ENCODE data around the gene PLCB2. TPM values are rescaled to one million over a fixed set of nuclear protein-coding genes. Genes with fewer than 3 reads are reported as not detected.

PLCB2 gene
- total and polyA plus RNA-seq, 9 of the 15 experiments (the other 6 are each of a cell fraction or from before 2014, with no cell fraction given): 0.37 to 12.3 (median 8.0) TPM

DNA sequence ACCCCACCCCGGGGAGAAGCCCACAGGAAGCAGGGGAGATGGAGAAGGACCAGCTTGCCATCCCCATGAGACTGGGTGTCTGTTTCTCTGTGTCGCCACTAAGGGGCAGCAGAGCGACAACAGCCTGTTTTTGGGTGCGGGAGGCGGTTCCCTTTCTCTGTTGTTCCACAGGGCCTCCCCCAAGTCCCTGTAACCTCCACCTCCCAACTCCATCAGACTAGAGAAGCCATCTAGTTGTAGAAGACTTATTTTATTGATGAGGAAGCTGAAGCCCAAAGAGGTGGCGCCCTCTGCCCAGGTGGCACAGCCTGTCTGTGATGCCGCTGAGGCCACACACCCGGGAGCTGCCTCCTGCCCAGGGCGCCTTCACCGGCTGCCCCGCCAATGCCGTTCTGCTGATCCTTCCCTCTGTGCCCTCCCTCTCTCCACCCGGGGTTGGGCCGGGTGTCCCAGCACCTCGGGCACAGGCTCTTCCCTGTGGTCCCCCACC is 36.9 kb upstream of the PLCB2 start:
- Histone ChIP-seq H3K9me3 (replicated peaks; ENCODE audit: control insufficient read depth, insufficient read depth, low read depth, low read length) (no peaks in the 10 kb centered on the region), H3K36me3 (ENCODE audit: control insufficient read depth, insufficient read depth, low read length) (no peaks in the 10 kb centered on the region), H3K4me1 (replicated peaks in 1 of 2; ENCODE audit: control insufficient read depth in 2 of 2, insufficient read depth in 2 of 2, low read length in 2 of 2) (peaks cover 7 to 24% of the 10 kb centered on the region in 2 experiments; a peak in 4 of 5 replicates), H3K9ac (ENCODE audit: insufficient read depth in 1 of 2, low read depth in 2 of 2, low read length in 2 of 2) (no peak overlapping the region), H3K27me3 (ENCODE audit: control insufficient read depth in 2 of 2, insufficient read depth in 2 of 2, low read length in 2 of 2) (no peaks in the 10 kb centered on the region), H3K9me1 (ENCODE audit: control insufficient read depth, insufficient read depth, low read length) (no peaks in the 10 kb centered on the region), H3K4me3 (no peak overlapping the region), H2AFZ (ENCODE audit: low read depth, low read length) (peak overlapping the region; percentile 35; the same call in 1 of the 2 replicates), H3K4me2 (ENCODE audit: insufficient read depth, low read length) (no peak overlapping the region), H3K79me2 (ENCODE audit: control insufficient read depth, insufficient read depth, low read length) (no peaks in the 10 kb centered on the region), H4K20me1 (replicated peaks; ENCODE audit: control insufficient read depth, insufficient read depth, low read length) (no peaks in the 10 kb centered on the region), H3K27ac (ENCODE audit: extremely low read depth, low read depth, low read length) (no peak overlapping the region)
- FAIRE-seq: peak; percentile 86
- peak; percentile 78 to 81 (median 78) for DNase-seq (ENCODE audit: extremely low read depth in 1 of 4, low spot score in 3 of 4)
- intact Hi-C loops (cut with micrococcal nuclease): loop anchor here (1.0 kb wide), 1 partner anchor 78 kb away; no protein-coding TSS in a partner anchor
- in situ Hi-C loops (cut with MboI): loop anchor here (5.0 to 10.0 kb wide), 2 partner anchors 78 to 540 kb away; no protein-coding TSS in a partner anchor
- no TSS peak for BruUV-seq (replicated peaks)
- peak; percentile 75 for ATAC-seq
- 23% methylated on average over 14 of the region's 15 CpGs for WGBS (ENCODE audit: insufficient coverage, low coverage, missing lambda C conversion rate)
- CTCF ChIA-PET (ENCODE audit: low intra/inter-chr PET ratio): interaction anchor here (0.8 to 2.1 kb wide), 3 partner anchors 23 to 550 kb away, joined by 4 to 28 read pairs (median 7); partner anchors contain the start of gene VPS18
- POLR2A ChIA-PET: no interaction called here
- TF ChIP-seq RAD51 (IDR thresholded peaks at IDR 0.05; ENCODE audit: borderline replicate concordance, low read depth) (no peak), HNRNPL (IDR thresholded peaks at IDR 0.05; ENCODE audit: low read depth, low read length) (0 out of 2 replicates have a peak, but pooled peaks have one; percentile 19), NFE2L1 (tag; IDR thresholded peaks at IDR 0.05; ENCODE audit: borderline replicate concordance, low read depth) (no peak), ATF1 (CRISPR knock-in tag; IDR thresholded peaks at IDR 0.05) (no peak), ATF1 (tag; IDR thresholded peaks at IDR 0.05) (no peak), FOXP4 (CRISPR knock-in tag; IDR thresholded peaks at IDR 0.05; ENCODE audit: borderline replicate concordance) (no peak), MCM5 (IDR thresholded peaks at IDR 0.05; ENCODE audit: low read depth) (no peak), UBTF (IDR thresholded peaks at IDR 0.05; ENCODE audit: borderline replicate concordance in 1 of 2, low read depth in 2 of 2, low read length in 2 of 2) (no peak), FOXK1 (CRISPR knock-in tag; IDR thresholded peaks at IDR 0.05; ENCODE audit: borderline replicate concordance) (no peak), MEIS2 (IDR thresholded peaks at IDR 0.05; ENCODE audit: partially characterized antibody) (no peak), ZNF232 (CRISPR knock-in tag; IDR thresholded peaks at IDR 0.05) (no peak), ZNF717 (CRISPR knock-in tag; IDR thresholded peaks at IDR 0.05) (no peak), ZNF561 (CRISPR knock-in tag; conservative IDR thresholded peaks at IDR 0.05) (no peak), ETS2 (tag; IDR thresholded peaks at IDR 0.05; ENCODE audit: borderline replicate concordance, poor library complexity, severe bottlenecking) (no peak), RBM34 (IDR thresholded peaks at IDR 0.05; ENCODE audit: borderline replicate concordance, insufficient read depth, low read length) (no peak)
- TF ChIP-seq, protein P1, sequence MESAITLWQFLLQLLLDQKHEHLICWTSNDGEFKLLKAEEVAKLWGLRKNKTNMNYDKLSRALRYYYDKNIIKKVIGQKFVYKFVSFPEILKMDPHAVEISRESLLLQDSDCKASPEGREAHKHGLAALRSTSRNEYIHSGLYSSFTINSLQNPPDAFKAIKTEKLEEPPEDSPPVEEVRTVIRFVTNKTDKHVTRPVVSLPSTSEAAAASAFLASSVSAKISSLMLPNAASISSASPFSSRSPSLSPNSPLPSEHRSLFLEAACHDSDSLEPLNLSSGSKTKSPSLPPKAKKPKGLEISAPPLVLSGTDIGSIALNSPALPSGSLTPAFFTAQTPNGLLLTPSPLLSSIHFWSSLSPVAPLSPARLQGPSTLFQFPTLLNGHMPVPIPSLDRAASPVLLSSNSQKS (CRISPR knock-in tag; IDR thresholded peaks at IDR 0.05): no peak
- TF ChIP-seq, protein P2, sequence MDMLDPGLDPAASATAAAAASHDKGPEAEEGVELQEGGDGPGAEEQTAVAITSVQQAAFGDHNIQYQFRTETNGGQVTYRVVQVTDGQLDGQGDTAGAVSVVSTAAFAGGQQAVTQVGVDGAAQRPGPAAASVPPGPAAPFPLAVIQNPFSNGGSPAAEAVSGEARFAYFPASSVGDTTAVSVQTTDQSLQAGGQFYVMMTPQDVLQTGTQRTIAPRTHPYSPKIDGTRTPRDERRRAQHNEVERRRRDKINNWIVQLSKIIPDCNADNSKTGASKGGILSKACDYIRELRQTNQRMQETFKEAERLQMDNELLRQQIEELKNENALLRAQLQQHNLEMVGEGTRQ (CRISPR knock-in tag; IDR thresholded peaks at IDR 0.05): no peak
